Activated CD4-positive, CD25-positive, alpha-beta regulatory T cell treated with anti-CD3 and anti-CD28 coated beads, Interleukin-2, amount 50 U/mL, for 16 hours (primary cell): ENCODE data around the gene SERGEF.

Experiments used
- DNase-seq: peaks from one replicate; pipeline ENCODE4 v3.0.0-alpha.2; 2020; ENCODE audit warnings: low read depth, low spot score

Gene SERGEF

DNA sequence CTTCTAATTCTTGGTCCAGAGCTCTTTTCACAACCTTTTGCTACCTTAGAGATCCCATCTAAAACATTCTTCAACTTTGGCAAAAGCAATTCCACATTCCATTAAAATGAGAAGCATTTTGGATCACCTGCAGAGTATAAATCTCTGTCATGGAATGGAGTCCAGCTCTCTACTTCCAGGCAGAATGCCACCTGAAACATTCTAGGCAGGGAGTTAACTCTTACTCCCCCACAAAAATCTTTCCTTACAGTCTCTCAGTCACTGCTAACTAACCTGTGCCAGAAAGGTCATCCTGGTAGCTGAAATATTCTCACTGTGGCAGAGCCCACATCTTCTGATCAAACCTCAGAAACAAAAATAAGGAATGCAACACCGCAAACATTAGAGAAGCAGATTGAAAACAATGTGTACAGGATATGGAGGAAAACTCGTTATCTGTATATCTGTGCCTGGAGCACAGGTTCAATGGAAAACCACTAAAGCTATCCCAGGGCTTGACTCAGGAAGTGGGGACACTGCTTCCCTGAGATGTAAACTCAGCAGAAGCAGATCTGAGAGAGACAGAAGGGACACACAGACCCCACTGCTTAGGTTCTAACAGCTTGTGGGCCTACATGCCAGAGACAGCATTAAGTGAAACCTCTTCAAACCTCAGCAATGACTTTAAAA is 199.3 kb downstream of the SERGEF start:
- DNase-seq = no peak

DNA sequence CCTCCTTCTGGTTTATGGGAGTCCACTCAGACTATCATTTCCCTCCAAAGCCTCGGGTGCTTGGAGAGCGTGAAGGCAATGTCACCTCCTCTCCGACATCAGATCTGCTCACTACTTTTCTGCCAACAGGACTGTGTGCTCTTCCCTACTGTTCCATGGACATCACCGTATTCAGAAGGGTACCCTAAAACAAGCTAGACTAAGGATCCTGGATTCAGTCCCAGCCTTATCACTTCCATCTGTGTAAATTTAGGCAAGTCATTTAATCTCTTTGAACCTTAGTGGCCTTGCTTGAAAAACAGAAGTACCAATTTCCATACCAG is 200.0 kb downstream of the SERGEF start:
- DNase-seq = no peak

DNA sequence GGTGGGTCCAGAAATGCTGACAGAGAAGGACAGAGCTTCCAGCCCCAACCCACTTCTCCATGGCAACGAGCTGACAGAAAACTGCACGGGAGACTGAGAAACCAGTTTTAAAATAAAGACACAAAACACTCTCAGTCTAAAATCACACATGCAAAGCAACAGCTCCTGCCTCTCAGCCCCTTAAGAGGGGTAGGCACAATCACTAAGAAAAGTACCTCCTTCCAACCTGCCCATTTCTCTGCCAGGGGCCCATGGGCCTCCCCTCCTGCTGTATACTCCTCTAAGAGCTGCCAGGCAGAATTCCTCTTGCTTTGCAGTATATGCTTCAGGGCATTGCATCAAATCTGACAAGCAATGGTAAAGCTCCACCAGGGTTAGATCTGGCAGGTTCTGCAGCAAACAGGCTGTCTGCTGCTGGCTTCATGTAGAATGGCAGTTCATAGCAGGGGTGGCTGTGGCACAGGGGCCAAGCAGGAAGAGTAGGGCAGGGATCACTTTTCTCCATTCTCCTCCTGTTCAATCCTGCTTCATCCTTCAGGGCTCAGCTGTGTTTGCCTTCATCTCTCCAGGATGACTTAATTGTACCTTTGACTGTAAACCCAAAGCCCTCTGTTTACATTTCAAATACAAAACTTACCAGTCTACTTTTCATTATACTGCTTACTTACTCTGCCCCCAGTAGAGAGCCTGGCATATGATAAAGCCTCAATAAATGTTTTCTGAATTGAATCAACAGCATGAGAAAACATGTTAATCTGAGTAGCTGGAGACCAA is 200.6 kb downstream of the SERGEF start:
- no peak for DNase-seq

DNA sequence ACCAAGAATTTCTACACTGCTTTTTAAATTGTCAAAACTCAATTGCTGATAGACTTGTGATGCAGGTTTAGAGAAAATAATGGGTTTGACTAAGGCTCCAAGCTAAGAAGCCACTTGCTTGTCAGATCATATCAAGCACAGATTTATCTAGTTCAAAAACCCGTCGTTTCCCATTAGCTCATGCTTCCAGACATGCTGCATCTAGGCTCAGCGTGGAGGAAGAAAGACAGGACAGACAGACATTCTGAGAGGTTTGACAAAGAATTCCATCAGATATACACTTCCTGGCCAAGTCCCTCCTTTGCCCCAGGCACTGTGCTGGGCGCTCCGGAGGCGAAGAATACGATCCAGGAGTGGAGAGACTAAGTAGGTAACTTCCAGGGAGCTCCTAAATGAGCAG is 201.5 kb downstream of the SERGEF start:
- DNase-seq = no peak

DNA sequence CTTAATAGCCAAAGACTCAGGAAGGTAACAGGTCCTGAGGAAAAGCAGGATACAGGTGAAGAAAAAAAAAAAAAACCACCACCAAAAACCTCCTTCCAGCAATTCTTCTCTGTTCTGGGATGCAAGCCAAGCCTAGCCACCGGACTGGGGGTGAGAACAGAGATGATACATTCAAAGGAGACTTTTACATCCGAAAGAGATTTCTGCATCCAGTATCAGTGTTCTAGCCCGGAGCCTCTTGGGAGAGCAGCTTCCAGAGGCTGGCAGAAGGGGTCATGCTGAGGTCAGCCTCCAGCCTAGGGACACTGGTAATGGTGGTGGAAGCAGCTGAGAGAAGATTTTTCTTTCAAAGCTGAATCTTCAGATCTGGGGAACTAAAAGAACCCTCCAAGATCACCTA is 202.1 kb downstream of the SERGEF start:
- DNase-seq = no peak

DNA sequence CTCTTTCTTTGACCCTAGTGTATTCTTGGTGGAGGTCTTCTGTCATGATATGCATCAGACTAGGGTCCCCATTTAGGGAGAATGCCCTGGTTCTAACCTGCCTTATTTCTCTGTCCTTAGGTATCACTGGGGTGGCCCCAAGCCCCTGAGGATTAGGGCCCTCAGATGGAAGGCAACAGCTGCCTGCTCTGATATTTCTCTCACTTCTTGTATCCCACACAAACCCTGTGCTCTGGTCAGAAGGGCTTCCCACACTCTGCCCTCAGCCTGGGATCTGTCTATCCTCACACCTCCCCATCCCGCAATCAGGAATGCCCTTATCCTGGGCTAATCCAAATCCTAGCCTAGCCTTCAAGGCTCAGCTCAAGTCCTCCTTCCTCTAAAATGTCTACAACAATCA is 202.8 kb downstream of the SERGEF start:
- no peak for DNase-seq

DNA sequence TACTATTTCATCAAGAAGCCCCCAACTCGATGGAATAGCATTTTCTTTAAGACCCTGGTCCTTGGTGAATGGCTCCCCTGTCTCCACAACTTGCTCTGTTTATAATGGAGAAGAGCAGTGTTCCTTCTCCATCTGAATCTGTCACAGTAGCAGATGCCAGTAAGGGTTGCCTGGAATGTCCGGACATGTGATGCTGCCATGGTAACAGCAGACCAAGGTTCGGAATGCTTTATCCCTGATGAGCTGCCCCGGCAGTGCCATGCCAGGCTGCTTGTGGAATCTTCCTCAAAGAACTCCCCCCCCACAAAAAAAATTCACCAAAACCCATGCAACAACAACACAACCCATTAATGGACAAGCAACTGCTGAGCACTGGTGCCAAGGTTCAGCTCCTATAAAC is 205.8 kb downstream of the SERGEF start:
- no peak for DNase-seq

DNA sequence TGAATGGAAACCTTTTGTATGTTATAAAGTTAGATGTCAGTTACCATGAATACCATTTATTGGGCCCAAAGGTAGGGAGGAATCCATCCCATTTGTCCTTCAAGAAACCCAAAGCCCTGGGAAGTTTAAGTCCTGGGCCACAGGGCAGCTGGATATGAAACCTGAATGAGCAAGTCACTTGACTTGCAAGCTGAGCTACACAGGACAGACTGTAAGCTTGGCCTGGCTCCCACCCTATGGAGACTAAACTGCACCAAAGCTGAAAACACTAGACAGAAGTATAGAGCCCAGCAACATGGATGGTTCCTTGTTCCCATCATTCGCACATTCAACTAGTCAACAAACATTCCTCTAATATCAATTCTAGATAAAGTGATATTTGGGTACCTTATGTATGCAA is 207.0 kb downstream of the SERGEF start:
- DNase-seq = no peak

DNA sequence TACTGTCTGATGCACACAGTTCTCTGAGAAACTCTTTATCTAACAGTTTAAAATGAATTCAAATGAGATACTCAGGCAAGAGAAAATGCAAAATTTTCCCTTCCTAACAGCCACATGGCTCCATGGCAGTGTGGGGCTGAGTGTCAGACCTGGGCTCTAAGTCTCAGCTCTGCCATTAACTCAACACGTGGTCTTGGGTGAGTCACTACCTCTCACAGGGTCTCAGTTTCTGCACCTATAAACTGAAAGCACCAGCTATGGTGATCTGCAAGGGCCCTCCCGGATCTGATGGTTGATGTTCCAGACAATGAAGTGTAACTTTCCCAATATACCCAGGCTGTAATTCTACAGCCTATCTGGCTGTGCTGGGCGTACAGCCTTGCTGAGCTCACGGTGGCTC is 207.8 kb downstream of the SERGEF start:
- no peak for DNase-seq

DNA sequence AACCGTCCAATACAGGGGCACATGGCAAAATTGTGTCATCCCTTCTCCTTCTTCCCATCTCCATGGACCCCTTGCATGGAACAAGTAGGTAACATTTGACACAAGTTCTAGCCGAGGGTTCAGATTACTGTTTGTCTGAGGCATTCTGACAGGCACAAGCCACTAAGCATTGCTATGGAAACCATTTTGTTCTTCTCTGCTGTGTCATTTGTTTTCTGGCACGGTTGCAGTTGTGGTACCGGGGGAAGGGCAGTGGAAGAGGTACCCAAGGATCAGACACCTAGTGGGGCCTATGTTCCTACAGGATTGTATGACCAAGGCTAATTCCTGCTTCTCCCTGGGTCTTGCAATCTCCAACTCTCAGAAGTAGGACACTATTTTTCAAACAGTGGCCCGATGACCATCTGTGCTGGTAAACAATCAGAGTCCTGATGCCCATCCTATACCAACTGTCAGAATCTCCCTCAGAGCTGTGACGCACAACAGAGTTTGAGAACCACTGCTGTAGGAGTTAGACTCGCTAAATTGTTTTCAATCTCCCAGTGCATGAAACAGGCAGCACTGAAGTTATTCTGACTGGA is 209.0 kb downstream of the SERGEF start:
- DNase-seq = no peak

DNA sequence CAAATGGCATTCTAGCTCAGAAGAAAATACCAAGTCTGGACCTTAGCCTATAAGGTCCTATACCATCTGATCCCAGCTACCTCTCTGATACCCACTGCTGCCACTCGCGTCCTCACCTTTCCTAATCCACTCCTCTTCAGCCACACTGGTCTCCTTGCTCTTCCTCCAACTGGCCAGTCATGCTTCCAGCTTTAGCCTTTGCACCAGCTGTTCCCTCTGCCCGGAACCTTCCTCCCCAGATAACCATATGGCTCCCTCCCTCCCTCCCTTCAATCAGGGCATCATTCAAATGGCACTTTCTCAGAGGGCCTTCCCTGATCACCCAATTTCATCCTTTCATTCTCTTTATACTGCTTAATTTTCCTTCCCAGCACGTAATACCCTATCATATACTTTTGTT is 210.4 kb downstream of the SERGEF start:
- no peak for DNase-seq

DNA sequence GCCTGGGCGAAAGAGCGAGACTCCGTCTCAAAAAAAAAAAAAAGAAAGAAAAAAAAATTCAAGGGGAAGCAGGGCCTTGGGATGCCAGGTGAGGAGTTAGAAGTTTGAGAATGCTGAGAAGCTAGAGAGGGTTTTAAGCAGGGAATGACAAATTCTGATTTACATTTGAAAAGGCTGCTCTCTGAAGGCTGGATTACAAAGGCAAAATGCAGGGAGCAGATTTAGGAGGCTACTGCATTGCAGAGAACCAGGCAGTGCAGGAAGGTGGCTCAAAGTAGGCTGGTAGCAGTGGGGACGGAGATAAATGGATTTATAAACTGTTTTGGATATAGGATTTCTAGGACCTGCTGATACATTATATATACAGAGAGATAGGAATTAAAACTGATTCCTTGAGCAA is 211.7 kb downstream of the SERGEF start:
- no peak for DNase-seq

DNA sequence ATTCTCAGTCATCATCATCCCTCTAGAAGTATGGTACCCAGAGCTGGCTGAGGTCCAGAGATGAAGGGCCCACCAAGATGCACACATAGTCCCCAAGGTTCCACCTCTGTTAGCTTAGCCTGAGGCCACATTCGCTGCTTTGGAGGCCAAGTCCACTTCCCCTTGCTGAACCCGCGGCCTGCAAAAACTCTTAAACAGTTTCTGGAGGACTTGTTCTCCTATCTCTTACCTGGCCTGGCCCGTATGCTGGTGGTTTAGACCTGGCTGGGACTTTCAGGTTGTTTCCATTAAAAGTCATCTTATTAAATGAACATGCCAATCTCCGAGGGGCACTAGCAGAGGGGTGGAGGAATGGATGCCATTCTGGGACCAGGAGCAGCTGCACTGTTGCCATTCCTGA is 213.7 kb downstream of the SERGEF start:
- DNase-seq = no peak

DNA sequence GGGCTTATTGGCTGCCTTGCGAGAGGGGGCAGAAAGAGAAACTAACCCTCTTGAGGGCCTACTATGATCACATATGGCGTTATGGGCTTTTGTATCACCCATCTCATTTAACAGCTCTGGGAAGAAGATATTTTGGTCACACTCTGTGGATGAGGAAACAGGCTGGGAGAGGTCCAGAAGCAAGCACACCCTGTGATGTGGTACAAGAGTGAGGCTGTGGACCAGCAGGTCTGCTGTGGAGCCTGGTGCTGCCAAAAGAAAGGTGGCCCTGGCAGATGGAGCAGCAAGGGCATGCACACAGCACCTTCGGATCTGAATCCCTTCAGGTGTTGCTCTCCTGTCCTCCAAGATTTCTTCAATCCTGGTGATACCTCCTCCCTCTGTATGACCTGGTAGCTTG is 214.1 kb downstream of the SERGEF start:
- no peak for DNase-seq

DNA sequence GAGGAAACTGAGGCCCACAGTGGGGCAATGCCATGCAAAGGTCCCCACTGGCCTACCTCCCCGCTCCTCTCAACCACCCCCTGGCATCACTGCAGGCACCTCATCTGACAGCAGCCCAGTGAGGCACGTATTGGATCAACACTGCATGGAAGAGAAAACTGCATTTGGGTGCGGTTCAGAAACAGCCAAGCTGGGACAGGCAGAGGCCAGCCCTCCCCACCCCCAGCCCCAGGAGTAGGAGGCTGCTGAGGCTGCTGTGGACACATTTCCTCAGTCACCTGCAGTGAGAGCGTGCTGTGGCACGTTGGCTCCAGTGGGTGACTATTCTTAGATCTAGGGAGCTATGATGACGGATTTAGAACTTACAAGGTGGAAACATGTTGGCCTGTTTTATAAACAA is 214.6 kb downstream of the SERGEF start:
- no peak for DNase-seq

DNA sequence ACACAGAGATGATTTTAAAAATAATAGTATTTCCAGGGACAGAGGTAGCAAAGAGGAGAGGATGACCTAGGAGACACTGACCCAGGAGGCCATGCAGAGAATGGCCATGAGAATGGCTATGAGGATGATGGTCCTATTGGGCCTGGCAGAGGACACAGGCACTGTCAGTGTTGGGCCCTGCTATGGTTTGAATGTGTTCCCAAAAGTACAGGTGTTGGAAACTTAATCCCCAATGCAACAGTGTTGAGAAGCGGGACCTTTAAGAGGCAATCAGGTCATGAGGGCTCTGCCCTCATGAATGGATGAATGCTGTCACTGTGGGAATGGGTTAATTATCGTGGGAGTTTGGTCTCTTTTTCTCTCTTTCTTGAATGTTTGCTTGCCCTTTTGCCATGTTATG is 216.7 kb downstream of the SERGEF start:
- no peak for DNase-seq

DNA sequence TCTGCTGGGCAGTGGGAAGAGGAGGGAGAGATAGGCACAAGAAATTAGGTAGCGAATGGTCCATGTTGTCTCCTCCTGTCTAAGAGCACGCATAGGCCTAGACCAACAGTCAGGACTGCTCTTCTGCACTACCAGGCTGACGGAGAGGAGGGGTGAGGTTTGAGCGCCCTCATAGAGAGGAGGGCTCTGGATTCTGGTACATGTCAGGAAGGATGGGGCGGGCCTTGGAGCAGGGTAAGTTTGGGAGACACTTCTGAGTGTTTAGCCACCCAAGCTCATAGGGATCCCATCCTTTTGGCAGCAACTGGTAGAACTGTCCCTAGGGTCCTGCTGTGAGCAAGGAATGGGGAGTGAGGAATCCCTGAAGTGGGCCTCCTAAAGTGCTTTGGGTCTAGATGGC is 217.9 kb downstream of the SERGEF start:
- no peak for DNase-seq

DNA sequence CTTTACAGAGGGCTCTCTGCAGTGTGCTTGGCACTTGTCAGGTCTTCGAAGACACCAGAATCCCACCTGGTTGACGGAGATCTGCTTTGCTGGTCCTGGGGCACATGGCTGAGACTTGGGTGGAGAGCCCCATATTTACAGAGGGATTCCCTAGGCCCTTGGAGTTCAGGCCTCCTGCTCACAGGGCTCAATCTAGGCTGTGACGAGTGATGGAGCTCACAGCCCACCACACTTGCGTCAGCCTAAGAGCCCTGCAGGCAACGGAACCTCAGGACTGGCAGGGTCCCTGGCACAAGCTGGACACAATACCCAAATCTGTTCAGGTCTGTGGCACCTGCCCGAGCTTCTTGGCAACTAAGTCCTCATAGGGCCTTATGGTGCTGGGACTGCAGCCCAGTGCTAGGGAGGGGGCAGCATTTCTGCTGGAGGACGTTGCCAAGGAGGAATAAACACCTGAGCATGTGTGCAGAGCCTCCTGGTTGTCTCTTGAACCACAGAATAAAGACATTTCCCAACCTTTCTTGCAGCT is 219.1 kb downstream of the SERGEF start:
- DNase-seq = no peak

DNA sequence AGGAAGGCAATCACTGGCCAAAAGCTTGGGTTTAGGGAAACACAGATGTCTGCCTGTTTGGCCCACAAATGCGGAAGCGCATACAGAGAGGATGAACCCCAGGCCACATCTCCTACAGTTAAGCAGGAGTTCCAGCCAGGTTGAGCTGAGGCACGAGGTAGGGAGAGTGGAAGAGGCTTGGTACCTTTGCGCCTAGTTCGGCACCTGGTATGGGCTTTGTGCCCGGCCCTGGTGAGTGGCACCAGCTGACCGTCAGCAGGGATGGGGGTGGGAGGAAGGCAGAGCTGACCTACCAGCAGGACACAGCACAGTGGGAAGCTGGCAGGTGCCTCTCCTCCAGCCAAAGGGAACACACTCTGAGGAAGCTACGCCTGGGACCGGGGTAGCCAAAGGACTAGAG is 220.7 kb downstream of the SERGEF start:
- DNase-seq = no peak

DNA sequence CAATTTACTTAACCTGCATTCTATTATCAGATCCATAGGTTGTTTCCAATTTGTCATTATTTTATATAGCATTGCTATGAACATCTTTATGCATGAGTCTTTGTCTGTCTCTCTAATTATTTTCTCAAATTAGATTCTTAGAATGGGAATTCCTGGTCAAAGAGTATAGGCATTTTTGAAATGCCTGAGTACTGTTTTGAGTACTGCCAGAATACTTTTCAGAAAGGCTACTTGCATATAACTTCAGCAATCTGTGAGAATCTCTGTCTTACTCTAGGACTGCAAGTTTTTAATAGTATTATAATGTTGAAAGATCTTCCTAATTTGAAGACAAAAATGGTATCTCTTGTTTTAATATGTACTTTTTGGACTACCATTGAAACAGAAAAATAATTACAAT is 221.7 kb downstream of the SERGEF start:
- no peak for DNase-seq

DNA sequence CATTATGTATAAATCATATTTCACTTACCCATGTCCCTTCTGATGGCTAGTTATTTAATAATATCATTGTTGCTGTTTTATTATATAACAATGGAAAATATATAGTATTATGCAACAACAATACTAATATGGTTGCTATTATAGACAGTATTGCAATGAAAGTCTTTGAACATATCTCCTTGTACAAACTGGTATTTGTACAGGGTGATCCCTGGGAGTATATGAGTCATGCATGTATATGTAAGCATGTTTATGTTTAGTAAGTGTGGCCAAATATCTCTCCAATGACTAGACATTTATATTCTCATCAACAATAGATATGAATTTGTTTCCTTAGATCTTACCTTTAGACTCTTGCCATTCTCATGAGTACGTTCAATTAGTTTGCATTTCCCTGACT is 222.4 kb downstream of the SERGEF start:
- DNase-seq = no peak

DNA sequence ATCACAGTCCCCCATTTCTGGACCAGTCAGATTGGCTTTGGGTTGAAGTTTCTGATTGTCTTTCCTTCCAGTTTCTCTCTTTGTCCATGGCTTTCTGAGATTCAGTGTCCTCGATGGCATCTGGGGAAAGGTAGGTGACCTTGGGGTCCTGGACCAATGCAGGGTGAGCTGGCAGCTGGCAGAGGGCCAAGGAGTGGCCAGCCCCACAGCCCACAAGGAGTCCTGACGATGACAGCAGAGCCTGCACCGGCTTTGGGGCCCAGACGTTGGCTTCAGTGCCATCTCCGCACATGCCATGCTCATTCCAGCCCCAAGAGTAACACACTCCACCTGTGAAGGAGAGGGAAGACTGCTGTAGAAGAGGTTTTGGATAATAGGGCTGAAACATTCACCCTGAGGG is 224.8 kb downstream of the SERGEF start:
- DNase-seq = no peak
